GM12872 (cell line): ENCODE results near the gene MPZL3.

Experiments
- TF ChIP-seq, protein P1 (sequence below): IDR thresholded peaks from 3 replicates; pipeline ENCODE4 v1.5.1; 2011; ENCODE audit warnings: low read depth, mild to moderate bottlenecking, low read length, moderate library complexity; ENCODE audit not compliant: insufficient read depth

MPZL3 gene

GRCh38 chr11:118277312-118277711, 25.1 kb upstream of the MPZL3 start:
- TF ChIP-seq, protein P1, sequence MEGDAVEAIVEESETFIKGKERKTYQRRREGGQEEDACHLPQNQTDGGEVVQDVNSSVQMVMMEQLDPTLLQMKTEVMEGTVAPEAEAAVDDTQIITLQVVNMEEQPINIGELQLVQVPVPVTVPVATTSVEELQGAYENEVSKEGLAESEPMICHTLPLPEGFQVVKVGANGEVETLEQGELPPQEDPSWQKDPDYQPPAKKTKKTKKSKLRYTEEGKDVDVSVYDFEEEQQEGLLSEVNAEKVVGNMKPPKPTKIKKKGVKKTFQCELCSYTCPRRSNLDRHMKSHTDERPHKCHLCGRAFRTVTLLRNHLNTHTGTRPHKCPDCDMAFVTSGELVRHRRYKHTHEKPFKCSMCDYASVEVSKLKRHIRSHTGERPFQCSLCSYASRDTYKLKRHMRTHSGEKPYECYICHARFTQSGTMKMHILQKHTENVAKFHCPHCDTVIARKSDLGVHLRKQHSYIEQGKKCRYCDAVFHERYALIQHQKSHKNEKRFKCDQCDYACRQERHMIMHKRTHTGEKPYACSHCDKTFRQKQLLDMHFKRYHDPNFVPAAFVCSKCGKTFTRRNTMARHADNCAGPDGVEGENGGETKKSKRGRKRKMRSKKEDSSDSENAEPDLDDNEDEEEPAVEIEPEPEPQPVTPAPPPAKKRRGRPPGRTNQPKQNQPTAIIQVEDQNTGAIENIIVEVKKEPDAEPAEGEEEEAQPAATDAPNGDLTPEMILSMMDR: no peak

DNA sequence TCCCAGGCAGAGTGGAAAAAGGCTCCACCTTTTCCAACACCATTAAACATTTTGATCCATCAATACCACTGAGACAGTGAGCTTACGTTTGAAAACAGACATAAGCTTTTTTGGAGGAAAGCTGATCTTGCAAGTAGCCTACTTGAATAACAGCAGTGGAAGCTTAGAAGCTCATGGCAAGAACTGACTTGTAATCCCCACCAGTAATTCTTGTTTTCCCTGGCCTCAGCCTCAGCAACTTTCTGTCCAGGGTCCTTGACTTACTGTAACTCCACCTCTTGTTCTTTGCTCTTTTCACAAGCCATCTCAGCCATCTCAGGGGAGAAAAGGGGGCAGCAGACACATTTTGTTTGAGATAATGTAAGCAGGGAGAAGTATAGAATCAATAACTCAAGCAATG, 24.3 kb upstream of the MPZL3 start:
- TF ChIP-seq, protein P1: no peak

GRCh38 chr11:118275176-118275575, 23.0 kb upstream of the MPZL3 start:
- TF ChIP-seq, protein P1: no peak

- TF ChIP-seq, protein P1: no peak
Observed at GRCh38 chr11:118274186-118274585, 22.0 kb upstream of the MPZL3 start.

- TF ChIP-seq, protein P1: no peak
Observed at GRCh38 chr11:118272001-118272400, 19.8 kb upstream of the MPZL3 start.

DNA sequence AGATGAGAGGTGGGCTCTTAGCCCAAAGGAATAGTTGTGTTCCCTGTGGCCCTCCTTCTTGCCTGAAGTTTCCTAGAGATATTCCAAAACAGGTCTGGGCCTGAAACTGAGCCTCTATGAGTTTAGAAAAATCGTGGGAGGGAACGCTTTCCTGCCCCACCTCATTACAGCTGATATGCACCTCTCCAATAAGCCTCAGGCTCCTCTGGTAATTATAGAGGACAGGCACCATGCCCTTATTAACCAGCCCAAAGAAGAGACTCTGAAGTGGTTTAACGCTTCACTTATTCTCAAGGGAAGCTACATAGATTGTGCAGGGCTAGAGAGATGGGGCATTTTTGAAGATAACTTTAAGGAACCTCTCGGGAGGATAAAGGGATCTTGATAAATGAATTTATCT, 15.3 kb upstream of the MPZL3 start:
- TF ChIP-seq, protein P1: no peak

DNA sequence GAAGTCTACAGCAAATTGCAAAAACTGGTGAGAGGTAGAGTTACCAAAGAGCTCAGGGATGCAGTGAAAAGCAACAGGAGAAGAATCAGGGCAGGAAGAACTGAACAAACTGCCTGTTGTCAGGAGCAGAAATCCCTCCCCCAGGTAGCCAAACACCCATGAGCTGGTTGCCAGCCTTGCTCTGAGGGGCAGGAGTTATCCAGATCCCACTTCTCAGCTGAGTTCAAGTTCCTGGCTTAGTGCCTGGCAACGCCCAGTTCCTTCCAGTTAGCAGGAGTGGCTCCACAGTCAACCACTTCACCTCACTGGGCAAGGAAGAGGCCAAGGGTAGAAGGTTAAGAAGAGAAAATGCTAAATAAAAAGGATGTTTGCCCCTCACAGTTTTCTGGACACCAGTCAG, 13.8 kb upstream of the MPZL3 start:
- TF ChIP-seq, protein P1: no peak
